ENCODE results near the gene PPP6R3. TPM values are rescaled to one million over a fixed set of nuclear protein-coding genes. Genes with fewer than 3 reads are reported as not detected.

Gene PPP6R3
- total RNA-seq, 2 donors from 2014 or later, result 95.0 to 103 TPM

GRCh38 chr11:68591719-68592118 lies 131.2 kb downstream of the PPP6R3 start:
- Histone ChIP-seq H3K4me1 (no peaks in the 10 kb centered on the region), H3K4me3 (no peak overlapping the region), H3K9me3 (no peaks in the 10 kb centered on the region), H3K27ac (no peak overlapping the region), H3K36me3 (peaks cover 20% of the 10 kb centered on the region), H3K9ac (ENCODE audit: low read depth in 2 of 2, low read length in 2 of 2) (no peak overlapping the region), H3K27me3 (no peaks in the 10 kb centered on the region)
- no peak for TF ChIP-seq CTCF (IDR thresholded peaks at IDR 0.05)
- no peak for DNase-seq
- intact Hi-C loops (cut with DNase I), result no loop called here

- Histone ChIP-seq H3K36me3 (peaks cover 31% of the 10 kb centered on the region), H3K4me3 (no peak overlapping the region), H3K4me1 (no peaks in the 10 kb centered on the region), H3K27me3 (no peaks in the 10 kb centered on the region), H3K27ac (no peak overlapping the region), H3K9ac (ENCODE audit: low read depth in 2 of 2, low read length in 2 of 2) (no peak overlapping the region), H3K9me3 (no peaks in the 10 kb centered on the region)
- no peak for TF ChIP-seq CTCF (IDR thresholded peaks at IDR 0.05)
- intact Hi-C loops (cut with DNase I), result no loop called here
- no peak for DNase-seq
Observed at GRCh38 chr11:68593441-68593840, 132.9 kb downstream of the PPP6R3 start.

GRCh38 chr11:68594123-68594522 lies 133.6 kb downstream of the PPP6R3 start:
- Histone ChIP-seq H3K4me1 (no peaks in the 10 kb centered on the region), H3K27me3 (no peaks in the 10 kb centered on the region), H3K36me3 (peaks cover 35% of the 10 kb centered on the region), H3K9me3 (no peaks in the 10 kb centered on the region), H3K9ac (ENCODE audit: low read depth in 2 of 2, low read length in 2 of 2) (no peak overlapping the region), H3K4me3 (no peak overlapping the region), H3K27ac (no peak overlapping the region)
- no peak for TF ChIP-seq CTCF (IDR thresholded peaks at IDR 0.05)
- intact Hi-C loops (cut with DNase I), result no loop called here
- DNase-seq, result no peak

- Histone ChIP-seq H3K36me3 (peaks cover 47% of the 10 kb centered on the region), H3K27me3 (no peaks in the 10 kb centered on the region), H3K4me1 (no peaks in the 10 kb centered on the region), H3K9me3 (no peaks in the 10 kb centered on the region), H3K9ac (ENCODE audit: low read depth in 2 of 2, low read length in 2 of 2) (no peak overlapping the region), H3K4me3 (no peak overlapping the region), H3K27ac (no peak overlapping the region)
- no peak for DNase-seq
- intact Hi-C loops (cut with DNase I), result no loop called here
- TF ChIP-seq CTCF (IDR thresholded peaks at IDR 0.05), result no peak
Observed at GRCh38 chr11:68596231-68596630, 135.7 kb downstream of the PPP6R3 start.

- Histone ChIP-seq H3K9ac (ENCODE audit: low read depth in 2 of 2, low read length in 2 of 2) (no peak overlapping the region), H3K27me3 (no peaks in the 10 kb centered on the region), H3K4me1 (no peaks in the 10 kb centered on the region), H3K4me3 (no peak overlapping the region), H3K9me3 (no peaks in the 10 kb centered on the region), H3K27ac (no peak overlapping the region), H3K36me3 (peaks cover 51% of the 10 kb centered on the region)
- intact Hi-C loops (cut with DNase I), result no loop called here
- TF ChIP-seq CTCF (IDR thresholded peaks at IDR 0.05), result no peak
- no peak for DNase-seq
Observed at GRCh38 chr11:68598816-68599653, 138.5 kb downstream of the PPP6R3 start.
